GM21825 (cell line): ENCODE results near the gene OBP2A.

Experiments
- ATAC-seq: cut with Tn5 transposase; IDR thresholded peaks from one replicate; pipeline ENCODE4 v1.9.1; 2021; ENCODE audit warnings: mild to moderate bottlenecking, moderate library complexity; ENCODE audit not compliant: unreplicated experiment

OBP2A gene

GRCh38 chr9:135551031-135551430 is 5.1 kb downstream of the OBP2A start:
- no peak for ATAC-seq

- no peak for ATAC-seq
These were observed 5.5 kb downstream of the OBP2A start for GRCh38 chr9:135551456-135551855.

GRCh38 chr9:135552021-135552697 is 6.2 kb downstream of the OBP2A start:
- ATAC-seq = no peak

GRCh38 chr9:135552698-135553171 is 6.8 kb downstream of the OBP2A start:
- no peak for ATAC-seq

- ATAC-seq = no peak
These were observed 8.8 kb downstream of the OBP2A start for GRCh38 chr9:135554718-135555117.

GRCh38 chr9:135555203-135555602 is 9.3 kb downstream of the OBP2A start:
- ATAC-seq = no peak

GRCh38 chr9:135555910-135556309 is 10.0 kb downstream of the OBP2A start:
- ATAC-seq = no peak

GRCh38 chr9:135559606-135560005 is 13.7 kb downstream of the OBP2A start:
- no peak for ATAC-seq

- no peak for ATAC-seq
These were observed 15.7 kb downstream of the OBP2A start, which contains the start of gene PAEP for GRCh38 chr9:135561391-135562234. Gene PAEP, plus strand, starts transcription at chr9:135561756.

- ATAC-seq = no peak
These were observed 16.4 kb downstream of the OBP2A start for GRCh38 chr9:135562235-135562745.

- no peak for ATAC-seq
These were observed 17.1 kb downstream of the OBP2A start for GRCh38 chr9:135563039-135563476.

GRCh38 chr9:135563858-135564257 is 17.9 kb downstream of the OBP2A start:
- no peak for ATAC-seq

GRCh38 chr9:135565141-135565628 is 19.3 kb downstream of the OBP2A start:
- ATAC-seq = no peak

- no peak for ATAC-seq
These were observed 19.7 kb downstream of the OBP2A start for GRCh38 chr9:135565636-135566035.

- ATAC-seq = no peak
These were observed 20.6 kb downstream of the OBP2A start for GRCh38 chr9:135566552-135566951.

GRCh38 chr9:135567311-135567710 is 21.4 kb downstream of the OBP2A start:
- no peak for ATAC-seq

GRCh38 chr9:135568026-135568425 is 22.1 kb downstream of the OBP2A start:
- no peak for ATAC-seq

GRCh38 chr9:135570456-135570855 is 24.5 kb downstream of the OBP2A start:
- no peak for ATAC-seq

GRCh38 chr9:135572233-135572632 is 26.3 kb downstream of the OBP2A start:
- no peak for ATAC-seq

- ATAC-seq = no peak
These were observed 27.2 kb downstream of the OBP2A start for GRCh38 chr9:135573124-135573523.

GRCh38 chr9:135574331-135574730 is 28.4 kb downstream of the OBP2A start:
- no peak for ATAC-seq

- ATAC-seq = no peak
These were observed 29.0 kb downstream of the OBP2A start for GRCh38 chr9:135574943-135575342.
